HepG2 (cell line): Measurements from ENCODE around the gene ABHD13. TPM values are rescaled to one million over a fixed set of nuclear protein-coding genes. Genes with fewer than 3 reads are reported as not detected.

Source experiments
- AGO2 ChIP-seq: fragments of 200-400 bp; formaldehyde crosslinking; optimal IDR thresholded peaks from 2 replicates; pipeline ENCODE3; 2017; ENCODE audit warnings: mild to moderate bottlenecking, low read depth, low read length, moderate library complexity
- CAMTA2 ChIP-seq: sonication (generic); formaldehyde crosslinking; IDR thresholded peaks from 2 replicates; pipeline ENCODE4 v1.4.0; 2020; ENCODE audit warnings: mild to moderate bottlenecking, missing genetic modification reagents, borderline replicate concordance
- CEBPZ ChIP-seq: IDR thresholded peaks from 2 replicates; pipeline ENCODE4 v1.6.1; 2012; ENCODE audit warnings: low read length, improper control_type of control experiment
- CENPT ChIP-seq: sonication (generic); formaldehyde crosslinking; IDR thresholded peaks from 2 replicates; pipeline ENCODE4 v1.8.0; 2022; ENCODE audit warnings: low read depth, mild to moderate bottlenecking, moderate library complexity, missing genetic modification reagents
- EZH2 ChIP-seq: conservative IDR thresholded peaks from 2 replicates; pipeline ENCODE4 v1.6.1; 2012; ENCODE audit warnings: mild to moderate bottlenecking, low read depth, low read length, moderate library complexity
- IKZF1 ChIP-seq: fragments of 450-650 bp; IDR thresholded peaks from 2 replicates; pipeline ENCODE4 v1.7.1; 2016
- KLF15 ChIP-seq: sonication (generic); formaldehyde crosslinking; IDR thresholded peaks from 2 replicates; pipeline ENCODE4 v1.8.1; 2023; ENCODE audit warnings: borderline replicate concordance, mild to moderate bottlenecking, inconsistent platforms, missing genetic modification reagents, mixed read lengths
- MNT ChIP-seq: fragments of 450-650 bp; IDR thresholded peaks from 2 replicates; pipeline ENCODE4 v1.6.1; 2016
- MTA3 ChIP-seq: sonication (generic); formaldehyde crosslinking; IDR thresholded peaks from 2 replicates; pipeline ENCODE4 v1.4.0; 2020; ENCODE audit warnings: missing genetic modification reagents
- SOX13 ChIP-seq, 3 experiments: fragments of 450-650 bp in 1 of 3; sonication (generic) in 1 of 3; formaldehyde crosslinking in 1 of 3; IDR thresholded peaks in 2 of 3; conservative IDR thresholded peaks in 1 of 3; 2 replicates each; pipeline versions ENCODE4 v1.5.0 to v1.6.1; 2016 to 2020; ENCODE audit warnings: antibody characterized with exemption in 1 of 3, mild to moderate bottlenecking in 1 of 3, missing compliant biosample characterization in 1 of 3, missing genetic modification reagents in 1 of 3, moderate library complexity in 1 of 3
- SOX6 ChIP-seq, 2 experiments: fragments of 450-650 bp in 1 of 2; sonication (generic) in 1 of 2; formaldehyde crosslinking in 1 of 2; IDR thresholded peaks; 2 replicates each; pipeline versions ENCODE4 v1.4.0 to v1.6.1; 2017 to 2020; ENCODE audit warnings: antibody characterized with exemption in 1 of 2, mild to moderate bottlenecking in 1 of 2, missing genetic modification reagents in 1 of 2
- ZNF253 ChIP-seq: sonication (generic); formaldehyde crosslinking; IDR thresholded peaks from 2 replicates; pipeline ENCODE4 v1.8.0; 2022; ENCODE audit warnings: mild to moderate bottlenecking, missing genetic modification reagents, borderline replicate concordance
- ZNF264 ChIP-seq: sonication (generic); formaldehyde crosslinking; IDR thresholded peaks from 2 replicates; pipeline ENCODE4 v1.4.0; 2020; ENCODE audit warnings: missing genetic modification reagents
- ZNF292 ChIP-seq: sonication (generic); formaldehyde crosslinking; IDR thresholded peaks from 2 replicates; pipeline ENCODE4 v1.8.1; 2022; ENCODE audit warnings: mild to moderate bottlenecking, low read depth, missing genetic modification reagents, borderline replicate concordance
- polyA plus RNA-seq, 8 experiments: library from polyadenylated mRNA; depleted of rRNA in 3 of 8; stranded (reverse) in 7 of 8; unstranded in 1 of 8; fragments of >200 nt; fragmentation: Illumina TruSeq in 4 of 8; extraction: Trizol in 4 of 8; gene quantifications; 2 replicates each; pipeline versions ENCODE4 v1.2.1 to v1.2.3, GENCODE V29; 2011 to 2016; ENCODE audit warnings: low read depth in 4 of 8, missing spikeins in 1 of 8, mixed read lengths in 1 of 8; ENCODE audit not compliant: insufficient read depth in 1 of 8
- total RNA-seq, 5 experiments: library from RNA; depleted of rRNA; stranded (reverse); fragments of >200 nt; fragmentation: Illumina TruSeq; extraction: Trizol; gene quantifications; 2 replicates each; pipeline ENCODE4 v1.2.3, GENCODE V29; 2016; ENCODE audit warnings: low read depth in 1 of 5
- TF ChIP-seq, protein P1 (sequence below): sonication (generic); formaldehyde crosslinking; IDR thresholded peaks from 2 replicates; pipeline ENCODE4 v1.4.0; 2020; ENCODE audit warnings: mild to moderate bottlenecking, missing genetic modification reagents
- TF ChIP-seq, protein P2 (sequence below): sonication (generic); formaldehyde crosslinking; IDR thresholded peaks from 2 replicates; pipeline ENCODE4; 2020; ENCODE audit warnings: missing genetic modification reagents, mild to moderate bottlenecking, borderline replicate concordance

Gene ABHD13
- total and polyA plus RNA-seq, 2 of the 13 experiments (the other 11 are each of a cell fraction or from before 2014, with no cell fraction given): 4.3 to 6.2 TPM

DNA sequence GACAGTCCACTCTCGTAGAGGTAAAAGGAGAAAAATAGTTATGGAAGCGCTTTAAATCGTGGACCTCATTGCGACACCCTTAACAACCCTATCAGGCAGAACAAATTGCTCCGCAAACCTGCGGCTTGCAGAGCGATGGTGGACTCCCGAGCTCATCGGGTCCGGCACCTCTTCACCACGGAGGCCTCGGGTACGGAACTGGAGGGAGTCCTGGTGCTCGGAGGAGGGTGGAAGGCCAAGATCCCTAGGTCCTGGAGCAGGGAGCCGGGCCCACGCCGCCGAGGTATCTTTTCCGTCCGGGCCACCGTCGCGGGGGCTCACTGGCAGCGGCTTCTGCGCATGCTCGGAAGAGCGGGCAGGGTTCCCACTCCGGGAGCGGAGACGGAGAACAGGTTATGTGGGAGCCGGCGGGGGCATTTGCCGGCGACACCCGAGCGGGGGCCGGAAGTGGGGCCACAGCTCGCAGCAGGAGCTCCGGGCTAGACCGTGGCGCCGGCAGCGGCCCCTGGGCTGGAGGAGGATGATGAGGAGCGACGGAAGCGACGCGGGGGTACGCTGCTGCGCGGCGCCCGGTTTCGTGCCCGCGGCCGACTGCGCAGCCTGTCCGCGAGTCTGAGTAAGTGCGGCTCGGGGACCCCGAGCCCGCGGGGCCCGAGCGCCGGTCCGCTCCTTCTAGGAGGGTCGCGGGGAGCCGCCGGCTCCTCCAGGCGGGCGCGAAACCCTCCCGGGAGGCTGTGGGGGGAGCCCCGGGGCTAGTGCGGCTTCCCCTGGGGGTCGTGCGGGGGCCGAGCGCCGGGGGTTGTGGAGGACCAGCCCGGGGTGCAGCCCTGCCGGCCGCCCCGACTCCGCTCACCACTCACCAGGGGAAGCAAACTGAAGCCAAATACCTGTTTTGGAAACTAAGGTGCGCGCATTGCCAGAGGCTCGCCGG, at the start of gene ABHD13 (continued):
- TF ChIP-seq SOX13 (IDR thresholded peaks at IDR 0.05) (no peak), SOX13 (CRISPR knock-in tag; conservative IDR thresholded peaks at IDR 0.05 in 1 of 2, IDR thresholded peaks at IDR 0.05 in 1 of 2) (peak in 1 of 2 experiments; percentile 54; a peak in 1 of 4 replicates), CENPT (CRISPR knock-in tag) (no peak), ZNF253 (CRISPR knock-in tag) (no peak), ZNF292 (CRISPR knock-in tag) (peak; percentile 65; the same call in 1 of the 2 replicates), CEBPZ (no peak), AGO2 (peak; percentile 51), SOX6 (IDR thresholded peaks at IDR 0.05) (no peak), SOX6 (CRISPR knock-in tag; IDR thresholded peaks at IDR 0.05) (peak; percentile 54), MTA3 (CRISPR knock-in tag) (no peak), IKZF1 (no peak), CAMTA2 (CRISPR knock-in tag) (no peak), KLF15 (no peak), MNT (no peak), EZH2 (no peak), ZNF264 (peak; percentile 34; the same call in 1 of the 2 replicates)
- TF ChIP-seq, protein P1, sequence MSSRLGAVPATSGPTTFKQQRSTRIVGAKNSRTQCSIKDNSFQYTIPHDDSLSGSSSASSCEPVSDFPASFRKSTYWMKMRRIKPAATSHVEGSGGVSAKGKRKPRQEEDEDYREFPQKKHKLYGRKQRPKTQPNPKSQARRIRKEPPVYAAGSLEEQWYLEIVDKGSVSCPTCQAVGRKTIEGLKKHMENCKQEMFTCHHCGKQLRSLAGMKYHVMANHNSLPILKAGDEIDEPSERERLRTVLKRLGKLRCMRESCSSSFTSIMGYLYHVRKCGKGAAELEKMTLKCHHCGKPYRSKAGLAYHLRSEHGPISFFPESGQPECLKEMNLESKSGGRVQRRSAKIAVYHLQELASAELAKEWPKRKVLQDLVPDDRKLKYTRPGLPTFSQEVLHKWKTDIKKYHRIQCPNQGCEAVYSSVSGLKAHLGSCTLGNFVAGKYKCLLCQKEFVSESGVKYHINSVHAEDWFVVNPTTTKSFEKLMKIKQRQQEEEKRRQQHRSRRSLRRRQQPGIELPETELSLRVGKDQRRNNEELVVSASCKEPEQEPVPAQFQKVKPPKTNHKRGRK (CRISPR knock-in tag): no peak; the same call in 1 of the 2 replicates
- TF ChIP-seq, protein P2, sequence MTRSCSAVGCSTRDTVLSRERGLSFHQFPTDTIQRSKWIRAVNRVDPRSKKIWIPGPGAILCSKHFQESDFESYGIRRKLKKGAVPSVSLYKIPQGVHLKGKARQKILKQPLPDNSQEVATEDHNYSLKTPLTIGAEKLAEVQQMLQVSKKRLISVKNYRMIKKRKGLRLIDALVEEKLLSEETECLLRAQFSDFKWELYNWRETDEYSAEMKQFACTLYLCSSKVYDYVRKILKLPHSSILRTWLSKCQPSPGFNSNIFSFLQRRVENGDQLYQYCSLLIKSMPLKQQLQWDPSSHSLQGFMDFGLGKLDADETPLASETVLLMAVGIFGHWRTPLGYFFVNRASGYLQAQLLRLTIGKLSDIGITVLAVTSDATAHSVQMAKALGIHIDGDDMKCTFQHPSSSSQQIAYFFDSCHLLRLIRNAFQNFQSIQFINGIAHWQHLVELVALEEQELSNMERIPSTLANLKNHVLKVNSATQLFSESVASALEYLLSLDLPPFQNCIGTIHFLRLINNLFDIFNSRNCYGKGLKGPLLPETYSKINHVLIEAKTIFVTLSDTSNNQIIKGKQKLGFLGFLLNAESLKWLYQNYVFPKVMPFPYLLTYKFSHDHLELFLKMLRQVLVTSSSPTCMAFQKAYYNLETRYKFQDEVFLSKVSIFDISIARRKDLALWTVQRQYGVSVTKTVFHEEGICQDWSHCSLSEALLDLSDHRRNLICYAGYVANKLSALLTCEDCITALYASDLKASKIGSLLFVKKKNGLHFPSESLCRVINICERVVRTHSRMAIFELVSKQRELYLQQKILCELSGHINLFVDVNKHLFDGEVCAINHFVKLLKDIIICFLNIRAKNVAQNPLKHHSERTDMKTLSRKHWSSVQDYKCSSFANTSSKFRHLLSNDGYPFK (CRISPR knock-in tag): peak; percentile 77; the same call in 1 of the 2 replicates
